Vagina (tissue), 2 donors: ENCODE measurements around the gene B4GALT2. TPM values are rescaled to one million over a fixed set of nuclear protein-coding genes. Genes with fewer than 3 reads are reported as not detected.

Source experiments
- DNase-seq, 2 donors: peaks; one replicate each; pipeline ENCODE4 v3.0.0-alpha.2; 2017; ENCODE audit errors: extremely low spot score in 2 of 2
- H3K27ac ChIP-seq: fragments of 200-600 bp; sonication (generic); one replicate; pipeline ENCODE4 v1.5.1; 2019
- H3K27me3 ChIP-seq: fragments of 200-600 bp; sonication (generic); one replicate; pipeline ENCODE4 v1.5.1; 2019
- H3K36me3 ChIP-seq, 2 donors: fragments of 200-600 bp; sonication (generic); one replicate each; pipeline ENCODE4 v1.5.1; 2017 to 2019
- H3K4me1 ChIP-seq: fragments of 200-600 bp; sonication (generic); one replicate; pipeline ENCODE4 v1.5.1; 2019
- H3K4me3 ChIP-seq, 2 donors: fragments of 200-600 bp; sonication (generic); 1 replicate in 1 of 2; 2 replicates in 1 of 2; pipeline ENCODE4 v1.5.1; 2016 to 2019
- H3K9me3 ChIP-seq: fragments of 200-600 bp; sonication (generic); one replicate; pipeline ENCODE4 v1.5.1; 2019
- CTCF ChIP-seq, 3 experiments: fragments of 450-650 bp in 2 of 3; fragments of 200-600 bp in 1 of 3; sonication (generic) in 1 of 3; IDR thresholded peaks; one replicate each; pipeline ENCODE4 v1.5.1; 2017 to 2019; ENCODE audit warnings: antibody characterized with exemption in 3 of 3, mild to moderate bottlenecking in 2 of 3, moderate library complexity in 2 of 3
- POLR2A ChIP-seq, 2 donors: fragments of 450-650 bp; IDR thresholded peaks; one replicate each; pipeline ENCODE4 v1.6.1; 2017; ENCODE audit warnings: antibody characterized with exemption in 2 of 2, mild to moderate bottlenecking in 2 of 2, moderate library complexity in 2 of 2
- POLR2AphosphoS5 ChIP-seq, 2 donors: sonication (generic); formaldehyde crosslinking; IDR thresholded peaks; one replicate each; pipeline ENCODE4 v1.9.0; 2017; ENCODE audit warnings: antibody characterized with exemption in 2 of 2, mild to moderate bottlenecking in 2 of 2, low read depth in 1 of 2; ENCODE audit not compliant: insufficient read depth in 1 of 2
- intact Hi-C: fragments of 100-400 bp; cut with DNase I; formaldehyde crosslinking; loops from one replicate; pipeline ENCODE4 v1.15.1; 2023
- total RNA-seq: library from RNA; depleted of rRNA; stranded (reverse); fragments of >200 nt; gene quantifications from one replicate; pipeline ENCODE4 v1.2.3, GENCODE V29; 2016

B4GALT2 gene
- total RNA-seq, 1 donor from 2014 or later: 31.4 TPM

GRCh38 chr1:43984855-43985254 is 5.8 kb downstream of the B4GALT2 start:
- H3K27ac ChIP-seq: no peak overlapping the region
- H3K27me3 ChIP-seq: no peaks in the 10 kb centered on the region
- H3K36me3 ChIP-seq: peaks cover 0 to 8% of the 10 kb centered on the region in 2 donors
- H3K4me1 ChIP-seq: peaks cover 19% of the 10 kb centered on the region
- intact Hi-C loops: no loop called here
- no peaks in the 10 kb centered on the region for H3K9me3 ChIP-seq
- TF ChIP-seq POLR2AphosphoS5 (IDR thresholded peaks at IDR 0.05; ENCODE audit: insufficient read depth in 1 of 2, low read depth in 1 of 2): no peak
- no peak for TF ChIP-seq POLR2A (IDR thresholded peaks at IDR 0.05)
- no peak for TF ChIP-seq CTCF (IDR thresholded peaks at IDR 0.05)
- DNase-seq: no peak
- H3K4me3 ChIP-seq: no peak overlapping the region

GRCh38 chr1:43985984-43986595 is 7.1 kb downstream of the B4GALT2 start:
- no peaks in the 10 kb centered on the region for H3K9me3 ChIP-seq
- no peaks in the 10 kb centered on the region for H3K27me3 ChIP-seq
- DNase-seq: no peak
- intact Hi-C loops: no loop called here
- no peak overlapping the region for H3K4me3 ChIP-seq
- peaks cover 0 to 8% of the 10 kb centered on the region in 2 donors for H3K36me3 ChIP-seq
- no peak overlapping the region for H3K27ac ChIP-seq
- H3K4me1 ChIP-seq: peaks cover 14% of the 10 kb centered on the region
- TF ChIP-seq POLR2A (IDR thresholded peaks at IDR 0.05) (no peak), CTCF (IDR thresholded peaks at IDR 0.05) (no peak), POLR2AphosphoS5 (IDR thresholded peaks at IDR 0.05; ENCODE audit: insufficient read depth in 1 of 2, low read depth in 1 of 2) (no peak)

- Histone ChIP-seq H3K4me1 (peaks cover 11% of the 10 kb centered on the region), H3K27me3 (no peaks in the 10 kb centered on the region), H3K36me3 (peaks cover 0 to 8% of the 10 kb centered on the region in 2 donors), H3K9me3 (no peaks in the 10 kb centered on the region), H3K27ac (no peak overlapping the region), H3K4me3 (no peak overlapping the region)
- no peak for DNase-seq
- intact Hi-C loops: no loop called here
- TF ChIP-seq POLR2AphosphoS5 (IDR thresholded peaks at IDR 0.05; ENCODE audit: insufficient read depth in 1 of 2, low read depth in 1 of 2) (no peak), CTCF (IDR thresholded peaks at IDR 0.05) (no peak), POLR2A (IDR thresholded peaks at IDR 0.05) (no peak)
Measured at GRCh38 chr1:43986712-43987111, 7.7 kb downstream of the B4GALT2 start.

- H3K4me1 ChIP-seq: peaks cover 17% of the 10 kb centered on the region
- intact Hi-C loops: no loop called here
- TF ChIP-seq POLR2A (IDR thresholded peaks at IDR 0.05): no peak
- TF ChIP-seq POLR2AphosphoS5 (IDR thresholded peaks at IDR 0.05; ENCODE audit: insufficient read depth in 1 of 2, low read depth in 1 of 2): no peak
- no peak for TF ChIP-seq CTCF (IDR thresholded peaks at IDR 0.05)
- H3K9me3 ChIP-seq: no peaks in the 10 kb centered on the region
- peaks cover 0 to 8% of the 10 kb centered on the region in 2 donors for H3K36me3 ChIP-seq
- no peak overlapping the region for H3K27ac ChIP-seq
- no peaks in the 10 kb centered on the region for H3K27me3 ChIP-seq
- H3K4me3 ChIP-seq: no peak overlapping the region
- DNase-seq: no peak
Measured at GRCh38 chr1:43987159-43987902, 8.3 kb downstream of the B4GALT2 start.
